ENCODE results near the gene CUL4A. TPM values are rescaled to one million over a fixed set of nuclear protein-coding genes. Genes with fewer than 3 reads are reported as not detected.

The CUL4A gene
- total and polyA plus RNA-seq, 2 experiments from 2014 or later = 67.5 to 195 TPM

DNA sequence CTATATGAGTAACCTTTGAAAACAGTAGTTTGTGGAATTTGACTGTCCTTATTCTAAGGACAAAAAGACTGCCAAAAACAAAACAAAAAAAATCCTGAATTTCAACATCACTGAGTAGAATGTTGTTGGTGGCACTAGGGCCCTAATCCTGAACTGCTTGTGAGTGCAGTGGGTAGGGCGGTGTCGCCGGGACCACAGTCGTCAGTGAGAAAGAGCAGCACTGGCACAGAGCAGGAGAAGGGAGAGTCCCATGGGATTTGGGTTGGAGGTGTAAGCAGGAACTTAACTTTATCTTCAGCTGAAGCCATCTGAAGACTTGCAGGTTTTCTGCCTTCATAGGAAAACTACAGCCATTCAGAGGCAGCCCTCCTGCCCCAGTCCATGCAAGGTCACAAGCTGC lies 6.5 kb upstream of the CUL4A start:
- Mint-ChIP-seq H3K27me3 (ENCODE audit: insufficient read depth, low read depth, poor library complexity) (peaks cover 2% of the 10 kb centered on the region), H3K36me3 (ENCODE audit: low read depth) (peaks cover 45% of the 10 kb centered on the region), H3K4me3 (no peak overlapping the region), H3K9me3 (no peaks in the 10 kb centered on the region), H3K4me1 (peaks cover 25% of the 10 kb centered on the region), H3K27ac (0 out of 2 replicates have a peak overlapping the region, but pooled peaks have one; percentile 55)
- Histone ChIP-seq H2AFZ (no peak overlapping the region), H4K20me1 (replicated peaks; ENCODE audit: insufficient read depth) (peaks cover 61% of the 10 kb centered on the region), H3K4me3 (no peak overlapping the region), H3K4me2 (no peak overlapping the region), H3K27me3 (ENCODE audit: insufficient read depth) (no peaks in the 10 kb centered on the region), H3K79me2 (replicated peaks; ENCODE audit: insufficient read depth) (peaks cover 97% of the 10 kb centered on the region), H3K9me2 (ENCODE audit: insufficient read depth) (no peaks in the 10 kb centered on the region), H3K4me1 (ENCODE audit: insufficient read depth) (peaks cover 21% of the 10 kb centered on the region), H3K27ac (ENCODE audit: low read depth) (peak overlapping the region; percentile 39; the same call in 1 of the 2 replicates), H3F3A (replicated peaks; ENCODE audit: low read depth) (no peaks in the 10 kb centered on the region), H3K36me3 (ENCODE audit: insufficient read depth) (peaks cover 10% of the 10 kb centered on the region; the same call in 1 of the 2 replicates)
- ATAC-seq = no peak
- DNase-seq (ENCODE audit: low spot score) = no peak
- TF ChIP-seq STAT1 (IDR thresholded peaks at IDR 0.05; ENCODE audit: unreplicated experiment) (no peak), ZNF331 (CRISPR knock-in tag; IDR thresholded peaks at IDR 0.05; ENCODE audit: low read depth) (no peak), NANOG (IDR thresholded peaks at IDR 0.05; ENCODE audit: borderline replicate concordance) (no peak), CTCF (conservative IDR thresholded peaks at IDR 0.05; ENCODE audit: low read depth in 2 of 2) (no peak), REST (IDR thresholded peaks at IDR 0.05; ENCODE audit: unreplicated experiment) (no peak), EZH2phosphoT487 (IDR thresholded peaks at IDR 0.05; ENCODE audit: unreplicated experiment) (no peak), POLR2AphosphoS5 (IDR thresholded peaks at IDR 0.05; ENCODE audit: low read depth) (no peak), ZNF114 (CRISPR knock-in tag; IDR thresholded peaks at IDR 0.05) (no peak), CREB1 (CRISPR knock-in tag; IDR thresholded peaks at IDR 0.05; ENCODE audit: low read depth) (no peak), ETS1 (IDR thresholded peaks at IDR 0.05) (no peak), JUNB (IDR thresholded peaks at IDR 0.05; ENCODE audit: unreplicated experiment) (no peak), ZNF462 (CRISPR knock-in tag; IDR thresholded peaks at IDR 0.05) (no peak)
